Measurements from ENCODE around the gene C19orf44.
"Not testable (repeated sequence)": the region's sequence is repeated elsewhere in the genome, so short reads cannot be mapped to it uniquely, and the experiment has no call there.

The C19orf44 gene

DNA sequence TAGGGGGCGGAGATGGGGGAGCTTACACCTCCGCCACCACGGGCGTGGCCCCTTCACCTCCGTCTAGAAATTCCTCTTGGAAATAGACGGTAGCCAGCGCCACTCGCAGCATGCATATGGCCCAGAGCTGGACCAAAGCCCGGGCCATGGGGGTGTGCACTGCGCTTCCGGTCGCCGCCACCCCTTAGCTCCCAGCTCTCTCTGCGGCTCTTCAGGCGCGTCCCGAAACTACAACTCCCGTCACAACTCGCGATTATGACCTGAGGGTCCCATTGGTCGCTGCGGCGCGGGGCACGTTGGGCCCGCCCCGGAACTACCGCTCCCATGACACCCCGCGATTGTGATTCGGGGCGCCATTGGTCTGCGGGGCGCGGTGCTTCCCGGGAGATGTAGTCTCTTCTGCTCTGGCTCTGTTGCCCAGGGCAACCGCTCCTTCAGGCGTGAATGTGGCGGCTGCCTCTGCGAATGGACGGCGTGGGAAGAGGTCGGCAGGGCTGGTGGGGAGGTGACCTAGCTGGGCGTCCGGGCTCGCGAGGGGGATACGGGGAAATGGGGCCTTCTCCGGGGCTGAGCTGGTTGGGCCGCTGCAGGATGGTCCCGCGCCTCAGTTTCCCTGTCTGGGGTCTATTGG, at the start of gene C19orf44, which contains the start of gene CALR3:
Gene C19orf44 (plus strand): TSS at position 413 of the 631 bp plus-strand sequence. CDS start 4,399 bp downstream, outside the sequence.
Gene CALR3 (minus strand): TSS at position 186 of the 631 bp plus-strand sequence. CDS start 38 bp downstream, at position 148.
- DNase-seq (ENCODE audit: low read depth in 2 of 2), result peak; percentile 95 to 97

GRCh38 chr19:16446724-16447368, 49.3 kb upstream of the C19orf44 start:
- peak; percentile 13 to 35 for DNase-seq (ENCODE audit: low read depth in 2 of 2)

GRCh38 chr19:16448872-16449271, 47.3 kb upstream of the C19orf44 start:
- not testable (repeated sequence) for DNase-seq (ENCODE audit: low read depth in 2 of 2)

GRCh38 chr19:16449330-16449961, 46.7 kb upstream of the C19orf44 start:
- DNase-seq (ENCODE audit: low read depth in 2 of 2), result no peak

DNA sequence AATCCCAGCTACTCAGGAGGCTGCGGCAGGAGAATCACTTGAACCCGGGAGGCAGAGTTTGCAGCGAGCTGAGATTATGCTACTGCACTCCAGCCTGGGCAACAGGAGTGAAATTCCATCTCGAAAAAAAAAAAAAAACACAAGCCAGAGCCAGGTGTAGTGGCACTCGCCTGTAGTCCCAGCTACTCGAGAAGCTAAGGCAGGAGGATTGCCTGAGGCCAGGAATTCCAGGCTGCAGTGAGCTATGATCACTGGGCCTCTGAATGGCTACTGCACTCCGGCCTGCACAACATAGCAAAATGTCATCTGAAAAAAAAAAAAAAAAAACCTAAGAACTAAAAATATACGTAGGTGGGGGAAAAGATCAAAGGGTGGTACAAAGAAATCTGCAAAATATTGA, 43.9 kb upstream of the C19orf44 start:
- DNase-seq (ENCODE audit: low read depth in 2 of 2), result no peak

DNA sequence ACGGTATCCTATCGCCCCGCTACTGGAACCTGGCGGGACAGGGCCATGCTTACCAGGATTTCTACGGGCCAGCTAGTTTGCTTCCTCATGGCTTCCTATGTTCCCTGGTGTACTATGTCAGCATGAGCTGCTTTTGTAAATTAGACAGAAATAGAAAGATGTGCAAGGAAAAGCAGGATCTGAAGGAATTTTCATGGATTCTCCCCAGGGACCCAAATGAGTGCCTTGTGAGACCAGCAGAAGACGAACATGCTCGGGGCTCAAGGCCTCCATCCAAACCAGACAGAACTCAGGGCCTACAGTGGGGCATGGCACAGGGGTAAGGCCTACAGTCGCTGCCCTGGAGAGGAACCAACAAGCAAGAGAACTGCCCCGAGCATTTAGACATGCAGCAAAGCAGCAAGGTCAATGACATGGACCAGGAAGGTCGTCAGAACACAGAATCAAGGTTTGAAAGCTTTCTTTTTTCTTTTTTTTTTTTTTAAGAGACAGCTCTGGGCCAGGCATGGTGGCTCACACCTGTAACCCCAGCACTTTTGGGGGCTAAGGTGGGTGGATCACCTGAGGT, 41.8 kb upstream of the C19orf44 start:
- no peak for DNase-seq (ENCODE audit: low read depth in 2 of 2)

DNA sequence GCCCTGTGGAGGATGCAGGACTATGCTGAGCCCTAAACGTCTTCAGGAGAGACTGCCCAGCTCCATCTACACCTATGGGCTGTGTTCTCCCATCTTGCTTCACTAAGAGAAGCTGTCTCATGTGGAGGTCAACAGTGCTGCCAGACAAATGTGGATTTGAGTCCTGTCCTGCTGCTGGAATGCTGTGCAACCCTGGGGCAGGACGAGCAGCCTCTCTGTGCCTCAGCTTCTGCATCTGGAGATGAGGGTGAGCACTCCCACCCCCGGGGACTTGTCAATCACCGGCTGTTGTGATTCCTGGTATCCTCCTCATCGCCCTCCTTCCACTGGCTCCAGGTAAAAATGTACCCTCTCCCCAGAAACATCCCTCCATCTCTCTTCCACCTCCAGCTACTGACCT, 40.7 kb upstream of the C19orf44 start:
- DNase-seq (ENCODE audit: low read depth in 2 of 2), result no peak

GRCh38 chr19:16456652-16457194, 39.5 kb upstream of the C19orf44 start:
- DNase-seq (ENCODE audit: low read depth in 2 of 2), result no peak

GRCh38 chr19:16457195-16457953, 38.8 kb upstream of the C19orf44 start:
- DNase-seq (ENCODE audit: low read depth in 2 of 2), result no peak

GRCh38 chr19:16457954-16458331, 38.3 kb upstream of the C19orf44 start:
- DNase-seq (ENCODE audit: low read depth in 2 of 2), result no peak

DNA sequence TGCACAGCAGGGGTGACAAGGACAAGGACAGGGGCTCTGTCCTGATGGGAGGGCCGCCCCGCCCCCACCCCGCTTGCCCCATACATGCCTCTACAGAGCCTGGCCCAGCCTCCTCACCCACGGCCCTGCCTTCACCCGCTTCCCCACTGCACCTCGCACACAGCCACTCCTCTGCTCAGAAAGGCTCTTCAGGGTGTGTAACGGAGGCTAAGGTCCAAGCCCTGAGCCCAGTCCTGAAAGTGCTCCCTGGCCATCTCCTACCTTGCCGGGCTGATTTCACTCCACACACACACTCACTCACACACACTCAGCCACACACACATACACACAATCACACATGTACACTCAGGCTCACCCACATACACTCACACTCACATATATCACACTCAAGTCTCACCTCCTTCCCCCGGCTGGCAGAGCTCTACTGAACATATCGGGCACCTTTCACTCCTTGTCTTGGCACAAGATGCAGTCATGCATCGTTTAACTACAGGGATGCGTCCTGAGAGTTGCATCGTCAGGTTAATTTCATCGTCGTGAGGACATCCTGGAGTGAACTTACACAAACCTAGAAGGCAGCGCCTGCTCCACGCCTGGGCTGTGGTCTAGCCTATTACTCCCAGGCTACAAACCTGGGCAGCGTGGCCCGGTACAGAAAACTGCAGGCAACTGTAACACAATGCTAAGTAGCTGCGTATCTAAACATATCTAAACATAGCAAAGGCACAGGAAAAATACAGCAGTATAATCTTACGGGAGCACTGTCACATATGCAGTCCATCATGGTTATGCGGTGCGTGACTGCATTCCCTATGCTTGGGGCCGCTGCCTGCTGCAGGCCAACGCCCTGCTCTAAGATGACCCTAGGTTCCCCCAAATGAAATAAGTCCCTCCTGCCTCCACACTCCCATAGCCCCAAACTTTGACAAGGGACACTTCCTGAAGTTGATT, 37.5 kb upstream of the C19orf44 start:
- no peak for DNase-seq (ENCODE audit: low read depth in 2 of 2)

GRCh38 chr19:16459680-16460079, 36.5 kb upstream of the C19orf44 start:
- DNase-seq (ENCODE audit: low read depth in 2 of 2), result no peak

- no peak for DNase-seq (ENCODE audit: low read depth in 2 of 2)
These were observed 35.7 kb upstream of the C19orf44 start for GRCh38 chr19:16460454-16460853.

DNA sequence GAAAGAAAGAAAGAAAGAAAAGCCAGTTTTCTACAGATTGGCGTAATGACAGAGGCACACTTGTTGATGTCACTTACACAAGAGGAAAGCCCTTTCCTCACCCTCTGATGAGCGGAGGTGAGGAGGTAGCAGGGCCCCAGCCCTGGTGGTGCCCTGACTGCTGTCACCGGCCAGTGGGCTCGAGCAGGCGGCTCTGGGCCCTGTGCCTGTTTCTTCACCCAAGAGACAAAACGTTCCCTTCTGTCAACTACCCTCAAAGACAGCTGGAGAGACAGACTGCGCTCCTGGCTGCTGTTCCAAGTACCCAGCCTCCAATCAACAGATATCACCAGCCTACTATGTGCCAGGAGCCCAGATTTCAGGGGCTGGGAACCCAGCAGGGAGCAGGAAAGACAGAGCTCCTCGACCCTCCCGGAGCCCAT, 34.6 kb upstream of the C19orf44 start:
- no peak for DNase-seq (ENCODE audit: low read depth in 2 of 2)

GRCh38 chr19:16462757-16463250, 33.4 kb upstream of the C19orf44 start:
- DNase-seq (ENCODE audit: low read depth in 2 of 2), result no peak

DNA sequence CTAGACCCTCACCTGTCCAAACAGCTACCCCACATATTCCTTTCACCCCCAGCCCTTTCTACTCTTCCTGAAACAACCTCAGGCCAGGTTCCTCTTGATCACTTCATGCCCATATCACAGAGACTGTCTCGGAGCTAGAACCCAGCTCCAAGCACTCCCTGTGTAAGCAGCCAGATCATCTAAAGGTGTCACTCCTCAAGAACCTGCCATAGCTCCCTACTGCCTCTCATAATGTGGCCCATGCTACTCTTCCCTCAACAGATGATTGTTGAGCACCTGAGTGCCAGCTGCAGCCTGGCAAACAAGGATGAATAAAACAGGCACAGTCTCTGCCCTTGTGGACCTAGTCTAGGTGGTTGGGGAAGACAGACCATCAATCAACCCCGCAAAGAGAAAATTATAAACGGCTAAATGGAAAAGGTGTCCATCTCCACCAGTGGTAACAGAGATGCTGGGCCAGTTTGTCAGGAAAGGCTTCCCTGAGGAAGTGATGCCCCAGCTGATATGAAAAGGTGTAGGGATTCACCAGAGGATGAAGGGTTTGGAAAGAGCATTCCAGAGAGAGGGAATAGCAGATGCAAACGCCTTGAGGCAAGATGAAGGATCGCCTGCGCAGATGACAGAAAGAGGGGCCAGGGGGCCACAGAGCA, 32.7 kb upstream of the C19orf44 start:
- DNase-seq (ENCODE audit: low read depth in 2 of 2), result no peak

GRCh38 chr19:16463991-16464575, 32.1 kb upstream of the C19orf44 start:
- DNase-seq (ENCODE audit: low read depth in 2 of 2), result no peak

DNA sequence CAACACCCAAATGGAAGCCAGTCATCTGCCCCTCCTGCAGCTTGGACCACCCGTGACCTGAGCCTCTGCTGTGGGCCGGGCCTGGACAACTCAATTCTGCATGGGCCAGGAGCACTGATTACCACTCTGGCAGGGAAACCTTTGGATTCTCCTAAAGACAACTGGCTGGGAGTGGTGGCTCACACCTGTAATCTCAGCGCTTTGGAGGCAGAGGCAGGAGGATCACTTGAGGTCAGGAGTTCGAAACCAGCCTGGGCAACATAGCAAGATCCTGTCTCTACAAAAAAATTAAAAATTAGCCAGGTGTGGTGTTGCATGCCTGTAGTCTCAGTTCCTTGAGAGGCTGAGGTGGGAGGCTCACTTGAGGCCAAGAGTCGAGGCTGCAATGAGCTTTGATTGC, 31.0 kb upstream of the C19orf44 start:
- DNase-seq (ENCODE audit: low read depth in 2 of 2), result no peak

DNA sequence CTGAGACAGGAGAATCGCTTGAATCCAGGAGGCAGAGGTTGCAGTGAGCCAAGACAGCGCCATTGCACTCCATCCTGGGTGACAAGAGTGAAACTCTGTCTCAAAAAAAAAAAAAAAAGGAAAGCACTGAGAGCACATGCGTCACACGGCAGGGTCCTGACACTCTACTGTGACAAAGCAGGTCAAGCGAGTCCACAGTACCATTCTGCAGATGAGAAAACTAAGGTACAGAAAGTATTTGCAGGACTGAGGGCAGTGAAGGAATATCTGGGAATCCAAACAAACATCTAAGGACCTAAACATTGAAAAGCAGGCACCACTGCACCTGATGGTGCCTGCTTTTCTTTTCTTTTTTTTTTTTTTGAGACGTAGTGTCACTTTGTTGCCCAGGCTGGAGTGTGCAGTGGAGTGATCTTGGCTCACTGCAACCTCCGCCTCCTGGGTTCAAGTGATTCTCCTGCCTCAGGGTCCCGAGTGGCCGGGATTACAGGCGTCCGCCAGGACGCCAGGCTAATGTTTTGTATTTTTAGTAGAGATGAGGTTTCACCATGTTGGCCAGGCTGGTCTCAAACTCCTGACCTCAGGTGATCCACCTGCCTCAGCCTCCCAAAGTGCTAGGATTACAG, 29.3 kb upstream of the C19orf44 start:
- DNase-seq (ENCODE audit: low read depth in 2 of 2), result not testable (repeated sequence)
